ENCODE data around the gene FPGS. TPM values are rescaled to one million over a fixed set of nuclear protein-coding genes. Genes with fewer than 3 reads are reported as not detected.
"Not testable (repeated sequence)": the region's sequence is repeated elsewhere in the genome, so short reads cannot be mapped to it uniquely, and the experiment has no call there.

The FPGS gene
- polyA plus RNA-seq, 1 donor: 33.5 TPM

- Histone ChIP-seq H3K36me3 (ENCODE audit: control insufficient read depth, insufficient read depth, low read length) (no peaks in the 10 kb centered on the region), H3K27ac (ENCODE audit: low read length) (peak overlapping the region; percentile 21), H3K9me3 (ENCODE audit: control insufficient read depth, low read depth, low read length) (no peaks in the 10 kb centered on the region), H3K27me3 (ENCODE audit: control insufficient read depth, insufficient read depth, low read length) (peaks cover 11% of the 10 kb centered on the region), H3K4me1 (ENCODE audit: control insufficient read depth, insufficient read depth, low read length) (peaks cover 6% of the 10 kb centered on the region), H3K4me3 (ENCODE audit: low read length) (no peak overlapping the region)
- no CpG with 5 or more reads among the region's 17 CpGs for whole genome bisulfite sequencing (ENCODE audit: insufficient coverage, low lambda C conversion rate)
- DNase-seq: no peak
Measured at GRCh38 chr9:127779136-127779981, 23.3 kb upstream of the FPGS start.

DNA sequence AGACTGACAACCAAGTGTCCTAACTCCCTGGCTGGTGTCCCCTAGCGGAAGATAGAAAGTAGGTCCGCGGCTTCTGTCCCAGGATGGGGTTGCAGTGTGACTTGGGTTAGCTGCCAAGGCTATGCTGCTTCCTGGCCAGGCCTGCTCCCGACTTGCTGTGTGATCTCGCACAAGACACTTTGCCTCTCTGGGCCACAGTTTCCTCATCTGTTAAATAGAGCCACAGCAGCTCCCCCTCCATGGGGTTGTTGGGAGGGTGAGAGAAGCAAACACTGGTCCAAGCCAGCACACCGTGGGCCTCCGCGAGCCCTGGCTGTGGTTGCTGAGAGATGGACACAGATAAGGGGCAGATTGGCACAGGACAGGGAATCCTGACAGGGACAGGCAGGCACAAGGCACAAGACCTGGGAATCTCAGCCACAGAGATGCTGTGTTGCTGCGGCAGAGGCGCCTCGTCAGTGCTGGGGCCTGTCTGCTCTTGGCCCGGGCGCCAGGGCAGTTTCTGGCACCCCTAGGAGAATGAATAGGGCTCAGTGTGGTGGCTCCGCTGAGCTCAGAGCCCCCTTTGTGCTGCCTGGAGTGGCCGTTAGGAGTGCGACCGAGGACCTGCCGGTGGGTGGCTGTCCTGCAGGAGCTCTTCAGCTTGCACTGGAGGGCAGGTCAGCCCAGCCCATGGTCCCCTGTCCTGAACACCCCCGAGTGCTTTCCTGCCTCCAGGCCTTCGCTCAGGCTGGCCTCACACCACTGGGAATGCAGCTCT is 22.4 kb upstream of the FPGS start:
- Histone ChIP-seq H3K4me3 (ENCODE audit: low read length) (no peak overlapping the region), H3K36me3 (ENCODE audit: control insufficient read depth, insufficient read depth, low read length) (no peaks in the 10 kb centered on the region), H3K27me3 (ENCODE audit: control insufficient read depth, insufficient read depth, low read length) (peaks cover 10% of the 10 kb centered on the region), H3K9me3 (ENCODE audit: control insufficient read depth, low read depth, low read length) (no peaks in the 10 kb centered on the region), H3K4me1 (ENCODE audit: control insufficient read depth, insufficient read depth, low read length) (peaks cover 10% of the 10 kb centered on the region), H3K27ac (ENCODE audit: low read length) (no peak overlapping the region)
- WGBS (ENCODE audit: insufficient coverage, low lambda C conversion rate): no CpG with 5 or more reads among the region's 20 CpGs
- no peak for DNase-seq

GRCh38 chr9:127780909-127781308 is 21.8 kb upstream of the FPGS start:
- not testable (repeated sequence) for H3K27me3 ChIP-seq (ENCODE audit: control insufficient read depth, insufficient read depth, low read length); H3K4me3 ChIP-seq (ENCODE audit: low read length); H3K9me3 ChIP-seq (ENCODE audit: control insufficient read depth, low read depth, low read length); DNase-seq; H3K36me3 ChIP-seq (ENCODE audit: control insufficient read depth, insufficient read depth, low read length); H3K27ac ChIP-seq (ENCODE audit: low read length)
- peaks cover 10% of the 10 kb centered on the region for H3K4me1 ChIP-seq (ENCODE audit: control insufficient read depth, insufficient read depth, low read length)
- WGBS (ENCODE audit: insufficient coverage, low lambda C conversion rate): no CpG with 5 or more reads among the region's 9 CpGs

- Histone ChIP-seq H3K27ac (ENCODE audit: low read length) (no peak overlapping the region), H3K4me1 (ENCODE audit: control insufficient read depth, insufficient read depth, low read length) (peaks cover 10% of the 10 kb centered on the region), H3K4me3 (ENCODE audit: low read length) (no peak overlapping the region), H3K9me3 (ENCODE audit: control insufficient read depth, low read depth, low read length) (no peaks in the 10 kb centered on the region), H3K27me3 (ENCODE audit: control insufficient read depth, insufficient read depth, low read length) (peaks cover 10% of the 10 kb centered on the region), H3K36me3 (ENCODE audit: control insufficient read depth, insufficient read depth, low read length) (no peaks in the 10 kb centered on the region)
- no CpG with 5 or more reads among the region's 4 CpGs for WGBS (ENCODE audit: insufficient coverage, low lambda C conversion rate)
- DNase-seq: no peak
Measured at GRCh38 chr9:127781806-127782205, 20.9 kb upstream of the FPGS start.

- 83% methylated on average over 1 of the region's 20 CpGs for WGBS (ENCODE audit: insufficient coverage, low lambda C conversion rate)
- peaks cover 10% of the 10 kb centered on the region for H3K27me3 ChIP-seq (ENCODE audit: control insufficient read depth, insufficient read depth, low read length)
- H3K9me3 ChIP-seq (ENCODE audit: control insufficient read depth, low read depth, low read length): no peaks in the 10 kb centered on the region
- H3K27ac ChIP-seq (ENCODE audit: low read length): no peak overlapping the region
- no peak for DNase-seq
- H3K4me1 ChIP-seq (ENCODE audit: control insufficient read depth, insufficient read depth, low read length): peaks cover 18% of the 10 kb centered on the region
- peaks cover 13% of the 10 kb centered on the region for H3K36me3 ChIP-seq (ENCODE audit: control insufficient read depth, insufficient read depth, low read length)
- H3K4me3 ChIP-seq (ENCODE audit: low read length): no peak overlapping the region
Measured at GRCh38 chr9:127783111-127784008, 19.3 kb upstream of the FPGS start.

- peak overlapping the region; percentile 72 for H3K4me3 ChIP-seq (ENCODE audit: low read length)
- peaks cover 32% of the 10 kb centered on the region for H3K36me3 ChIP-seq (ENCODE audit: control insufficient read depth, insufficient read depth, low read length)
- peak overlapping the region; percentile 90 for H3K27ac ChIP-seq (ENCODE audit: low read length)
- peaks cover 18% of the 10 kb centered on the region for H3K4me1 ChIP-seq (ENCODE audit: control insufficient read depth, insufficient read depth, low read length)
- DNase-seq: peak; percentile 84 to 93
- H3K27me3 ChIP-seq (ENCODE audit: control insufficient read depth, insufficient read depth, low read length): peaks cover 7% of the 10 kb centered on the region
- no peaks in the 10 kb centered on the region for H3K9me3 ChIP-seq (ENCODE audit: control insufficient read depth, low read depth, low read length)
- no CpG with 5 or more reads among the region's 123 CpGs for WGBS (ENCODE audit: insufficient coverage, low lambda C conversion rate)
Measured at GRCh38 chr9:127785023-127785932, 17.4 kb upstream of the FPGS start.

- H3K27ac ChIP-seq (ENCODE audit: low read length): peak within 1 kb of the TSS; percentile 97
- no CpG with 5 or more reads among the region's 75 CpGs for WGBS (ENCODE audit: insufficient coverage, low lambda C conversion rate)
- peak within 1 kb of the TSS; percentile 98 for H3K4me3 ChIP-seq (ENCODE audit: low read length)
- H3K27me3 ChIP-seq (ENCODE audit: control insufficient read depth, insufficient read depth, low read length): peaks cover 6% of the 10 kb centered on the region
- H3K36me3 ChIP-seq (ENCODE audit: control insufficient read depth, insufficient read depth, low read length): peaks cover 41% of the 10 kb centered on the region
- no peaks in the 10 kb centered on the region for H3K9me3 ChIP-seq (ENCODE audit: control insufficient read depth, low read depth, low read length)
- DNase-seq: peak; percentile 84 to 93
- H3K4me1 ChIP-seq (ENCODE audit: control insufficient read depth, insufficient read depth, low read length): peaks cover 18% of the 10 kb centered on the region
Measured at GRCh38 chr9:127785933-127786772, 16.5 kb upstream of the FPGS start, which contains the start of gene CDK9. Gene CDK9 (plus strand): TSS chr9:127786034. CDS start chr9:127786149, 115 bp downstream.

GRCh38 chr9:127786773-127787104 is 15.9 kb upstream of the FPGS start:
- Histone ChIP-seq H3K36me3 (ENCODE audit: control insufficient read depth, insufficient read depth, low read length) (peaks cover 46% of the 10 kb centered on the region), H3K27me3 (ENCODE audit: control insufficient read depth, insufficient read depth, low read length) (peaks cover 6% of the 10 kb centered on the region), H3K9me3 (ENCODE audit: control insufficient read depth, low read depth, low read length) (no peaks in the 10 kb centered on the region), H3K4me1 (ENCODE audit: control insufficient read depth, insufficient read depth, low read length) (peaks cover 18% of the 10 kb centered on the region), H3K4me3 (ENCODE audit: low read length) (peak overlapping the region; percentile 98), H3K27ac (ENCODE audit: low read length) (peak overlapping the region; percentile 97)
- 17% methylated on average over 1 of the region's 12 CpGs for whole genome bisulfite sequencing (ENCODE audit: insufficient coverage, low lambda C conversion rate)
- DNase-seq: no peak

Data from large intestine (tissue), 3 donors.